Caco-2 (cell line): ENCODE measurements around the gene PDE1C. TPM values are rescaled to one million over a fixed set of nuclear protein-coding genes. Genes with fewer than 3 reads are reported as not detected.

Source experiments
- BruUV-seq: library from RNA; stranded (reverse); fragments of 400-500 nt; replicated peaks from 2 replicates; lab custom pipeline; 2021; lab: Mats Ljungman, UMichigan
- CTCF ChIA-PET: fragments of 300-600 bp; sonication (Branson Sonifier 250); formaldehyde crosslinking; loops from one replicate; lab custom pipeline; 2022; ENCODE audit warnings: antibody characterized with exemption; lab: Charles Lee
- POLR2A ChIA-PET: fragments of 300-600 bp; sonication (Branson Sonifier 250); formaldehyde crosslinking; loops from one replicate; lab custom pipeline; 2022; ENCODE audit warnings: antibody characterized with exemption; lab: Charles Lee
- DNase-seq, 2 experiments: peaks; one replicate each; pipeline versions ENCODE4 v3.0.0 to v3.0.0-alpha.2; 2020 to 2022
- H3K27me3 ChIP-seq: replicated peaks from 2 replicates; pipeline ENCODE4 v1.6.0; 2011; ENCODE audit warnings: low read length; ENCODE audit not compliant: control insufficient read depth, insufficient read depth
- H3K36me3 ChIP-seq: 2 replicates; pipeline ENCODE4 v1.5.1; 2011; ENCODE audit warnings: low read length; ENCODE audit not compliant: control insufficient read depth, insufficient read depth
- H3K4me1 ChIP-seq: fragments of 250-450 bp; sonication (Bioruptor Pico); 2 replicates; pipeline ENCODE4 v1.5.1; 2020; ENCODE audit warnings: mild to moderate bottlenecking
- H3K4me3 ChIP-seq: 2 replicates; pipeline ENCODE4 v1.5.1; 2011; ENCODE audit warnings: low read depth, mild to moderate bottlenecking, control low read depth, low read length
- H3K9me3 ChIP-seq: fragments of 250-450 bp; sonication (Bioruptor Pico); 2 replicates; pipeline ENCODE4 v1.5.1; 2020; ENCODE audit warnings: mild to moderate bottlenecking, moderate library complexity
- H3K27ac Mint-ChIP-seq: one replicate; pipeline ENCODE4 v1.8.0; 2022; ENCODE audit warnings: mixed read lengths; ENCODE audit not compliant: unreplicated experiment
- H3K27me3 Mint-ChIP-seq: one replicate; pipeline ENCODE4 v1.8.0; 2022; ENCODE audit warnings: mixed read lengths; ENCODE audit not compliant: insufficient read depth, unreplicated experiment
- H3K36me3 Mint-ChIP-seq: one replicate; pipeline ENCODE4 v1.8.0; 2022; ENCODE audit warnings: mild to moderate bottlenecking, mixed read lengths; ENCODE audit not compliant: insufficient read depth, unreplicated experiment
- H3K4me1 Mint-ChIP-seq: one replicate; pipeline ENCODE4 v1.8.0; 2022; ENCODE audit warnings: low read depth, mixed read lengths; ENCODE audit not compliant: unreplicated experiment
- H3K4me3 Mint-ChIP-seq: one replicate; pipeline ENCODE4 v1.8.0; 2022; ENCODE audit warnings: mild to moderate bottlenecking, moderate library complexity, mixed read lengths; ENCODE audit not compliant: unreplicated experiment
- H3K9me3 Mint-ChIP-seq: one replicate; pipeline ENCODE4 v1.8.0; 2022; ENCODE audit warnings: mixed read lengths; ENCODE audit not compliant: unreplicated experiment
- CTCF ChIP-seq, 2 experiments: fragments of 200-600 bp in 1 of 2; IDR thresholded peaks; 1 replicate in 1 of 2; 2 replicates in 1 of 2; pipeline versions ENCODE4 v1.5.1 to v1.8.0; 2011 to 2022; ENCODE audit warnings: antibody characterized with exemption in 1 of 2, control low read depth in 1 of 2, inconsistent platforms in 1 of 2, low read depth in 1 of 2, low read length in 1 of 2, mild to moderate bottlenecking in 1 of 2, moderate library complexity in 1 of 2; ENCODE audit not compliant: insufficient read depth in 1 of 2, severe bottlenecking in 1 of 2, unreplicated experiment in 1 of 2
- intact Hi-C: fragments of 100-400 bp; cut with micrococcal nuclease; formaldehyde crosslinking; loops from one replicate; pipeline ENCODE4 v1.10.0; 2022; ENCODE audit not compliant: unreplicated experiment
- total RNA-seq: library from RNA; stranded (reverse); gene quantifications from 2 replicates; pipeline ENCODE4 v1.2.3, GENCODE V29; 2022

The PDE1C gene
- total RNA-seq, 1 experiment from 2014 or later = not detected

- ChIA-PET CTCF (no interaction called here), POLR2A (no interaction called here)
- TF ChIP-seq CTCF (IDR thresholded peaks at IDR 0.05; ENCODE audit: insufficient read depth in 1 of 2, low read depth in 1 of 2, low read length in 1 of 2, severe bottlenecking in 1 of 2, unreplicated experiment in 1 of 2) = no peak
- peaks cover 12% of the 10 kb centered on the region for H3K27me3 Mint-ChIP-seq
- no TSS peak for BruUV-seq
- no peak overlapping the region for H3K4me3 ChIP-seq
- no peaks in the 10 kb centered on the region for H3K36me3 Mint-ChIP-seq
- no peak overlapping the region for H3K27ac Mint-ChIP-seq
- H3K4me1 ChIP-seq = no peaks in the 10 kb centered on the region
- H3K9me3 ChIP-seq = no peaks in the 10 kb centered on the region
- no peak for DNase-seq
- intact Hi-C loops = no loop called here
- no peak overlapping the region for H3K4me3 Mint-ChIP-seq
- no peaks in the 10 kb centered on the region for H3K27me3 ChIP-seq
- H3K9me3 Mint-ChIP-seq = no peaks in the 10 kb centered on the region
- no peaks in the 10 kb centered on the region for H3K4me1 Mint-ChIP-seq
- H3K36me3 ChIP-seq = no peaks in the 10 kb centered on the region
Observed at GRCh38 chr7:32100407-32100907, 30.2 kb upstream of the PDE1C start.

DNA sequence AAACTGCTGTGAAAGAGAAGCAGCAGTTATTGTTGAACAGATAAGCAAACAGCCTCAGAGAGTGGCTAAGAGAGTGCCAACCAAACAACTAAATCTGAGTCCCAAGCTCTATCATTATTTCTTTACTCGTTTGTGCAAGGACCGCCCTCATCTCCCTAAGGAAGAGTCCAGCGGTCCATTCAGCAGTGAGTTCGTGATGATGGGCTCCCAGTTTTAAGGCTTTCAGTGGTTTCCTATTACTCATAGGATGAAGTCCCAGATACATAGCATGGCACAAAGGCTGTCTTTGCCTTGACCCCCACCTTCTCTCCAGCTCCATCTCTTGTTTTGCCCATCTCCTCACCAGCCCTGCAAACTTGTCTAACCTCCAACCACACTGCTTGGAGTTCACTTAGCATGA, 24.3 kb upstream of the PDE1C start:
- H3K4me1 ChIP-seq = no peaks in the 10 kb centered on the region
- CTCF ChIA-PET = no interaction called here
- BruUV-seq = no TSS peak

More for the DNA sequence above, 24.3 kb upstream of the PDE1C start:
- intact Hi-C loops = no loop called here
- Mint-ChIP-seq H3K27me3 (peaks cover 7% of the 10 kb centered on the region), H3K36me3 (no peaks in the 10 kb centered on the region), H3K4me3 (no peak overlapping the region), H3K27ac (no peak overlapping the region), H3K9me3 (no peaks in the 10 kb centered on the region), H3K4me1 (no peaks in the 10 kb centered on the region)
- Histone ChIP-seq H3K27me3 (no peaks in the 10 kb centered on the region), H3K36me3 (no peaks in the 10 kb centered on the region), H3K4me3 (no peak overlapping the region), H3K9me3 (no peaks in the 10 kb centered on the region)
- TF ChIP-seq CTCF (IDR thresholded peaks at IDR 0.05; ENCODE audit: insufficient read depth in 1 of 2, low read depth in 1 of 2, low read length in 1 of 2, severe bottlenecking in 1 of 2, unreplicated experiment in 1 of 2) = no peak
- POLR2A ChIA-PET = no interaction called here
- DNase-seq = no peak
